Measurements from ENCODE around the gene SF3A2. TPM values are rescaled to one million over a fixed set of nuclear protein-coding genes. Genes with fewer than 3 reads are reported as not detected.
A peak's percentile ranks its signal among the peaks of the same experiment; 100 is the strongest.

Gene SF3A2
- total RNA-seq, 6 experiments from 2014 or later, result 48.7 to 60.6 (median 54.8) TPM

- H3K4me3 Mint-ChIP-seq, result no peak overlapping the region
- H3K36me3 Mint-ChIP-seq (ENCODE audit: low read depth), result peaks cover 15% of the 10 kb centered on the region; the same call in 1 of the 2 replicates
- H3K9me3 Mint-ChIP-seq, result no peaks in the 10 kb centered on the region
These were observed 15.3 kb upstream of the SF3A2 start for GRCh38 chr19:2221250-2221831.

GRCh38 chr19:2221918-2222317 lies 14.7 kb upstream of the SF3A2 start:
- TF ChIP-seq CTCF (IDR thresholded peaks at IDR 0.05), result peak; percentile 49; the same call in 1 of the 2 replicates
- Mint-ChIP-seq H3K27ac (no peak overlapping the region), H3K4me1 (ENCODE audit: low read depth) (no peaks in the 10 kb centered on the region), H3K9me3 (no peaks in the 10 kb centered on the region), H3K27me3 (ENCODE audit: insufficient read depth) (peaks cover 13% of the 10 kb centered on the region), H3K36me3 (ENCODE audit: low read depth) (peaks cover 14% of the 10 kb centered on the region; the same call in 1 of the 2 replicates), H3K4me3 (no peak overlapping the region)
- DNase-seq, result no peak

More at GRCh38 chr19:2221250-2221831, 15.3 kb upstream of the SF3A2 start:
- H3K27me3 Mint-ChIP-seq (ENCODE audit: insufficient read depth), result peaks cover 13% of the 10 kb centered on the region
- H3K27ac Mint-ChIP-seq, result no peak overlapping the region
- TF ChIP-seq CTCF (IDR thresholded peaks at IDR 0.05), result no peak
- no peak for DNase-seq
- no peaks in the 10 kb centered on the region for H3K4me1 Mint-ChIP-seq (ENCODE audit: low read depth)

- H3K4me1 Mint-ChIP-seq (ENCODE audit: low read depth), result no peaks in the 10 kb centered on the region
- H3K36me3 Mint-ChIP-seq (ENCODE audit: low read depth), result peaks cover 10% of the 10 kb centered on the region; the same call in 1 of the 2 replicates
- H3K27me3 Mint-ChIP-seq (ENCODE audit: insufficient read depth), result peaks cover 11% of the 10 kb centered on the region
These were observed 13.2 kb upstream of the SF3A2 start for GRCh38 chr19:2223391-2223790.

GRCh38 chr19:2223959-2224358 lies 12.7 kb upstream of the SF3A2 start:
- Mint-ChIP-seq H3K9me3 (no peaks in the 10 kb centered on the region), H3K27ac (no peak overlapping the region), H3K4me1 (ENCODE audit: low read depth) (no peaks in the 10 kb centered on the region), H3K4me3 (no peak overlapping the region), H3K27me3 (ENCODE audit: insufficient read depth) (peaks cover 11% of the 10 kb centered on the region), H3K36me3 (ENCODE audit: low read depth) (peaks cover 10% of the 10 kb centered on the region; the same call in 1 of the 2 replicates)
- no peak for DNase-seq
- TF ChIP-seq CTCF (IDR thresholded peaks at IDR 0.05), result no peak

More at GRCh38 chr19:2223391-2223790, 13.2 kb upstream of the SF3A2 start:
- DNase-seq, result no peak
- Mint-ChIP-seq H3K4me3 (no peak overlapping the region), H3K9me3 (no peaks in the 10 kb centered on the region), H3K27ac (no peak overlapping the region)
- no peak for TF ChIP-seq CTCF (IDR thresholded peaks at IDR 0.05)

GRCh38 chr19:2224754-2225349 lies 11.8 kb upstream of the SF3A2 start:
- no peaks in the 10 kb centered on the region for H3K4me1 Mint-ChIP-seq (ENCODE audit: low read depth)
- DNase-seq, result no peak
- H3K27me3 Mint-ChIP-seq (ENCODE audit: insufficient read depth), result peaks cover 11% of the 10 kb centered on the region
- peak overlapping the region; percentile 62 for H3K27ac Mint-ChIP-seq
- no peaks in the 10 kb centered on the region for H3K9me3 Mint-ChIP-seq
- H3K4me3 Mint-ChIP-seq, result no peak overlapping the region
- no peak for TF ChIP-seq CTCF (IDR thresholded peaks at IDR 0.05)
- peaks cover 10% of the 10 kb centered on the region; the same call in 1 of the 2 replicates for H3K36me3 Mint-ChIP-seq (ENCODE audit: low read depth)
